GM13977 (cell line): ENCODE data around the gene ANTXRL.
"Not testable (repeated sequence)": the region's sequence is repeated elsewhere in the genome, so short reads cannot be mapped to it uniquely, and the experiment has no call there.

ENCODE experiments used
- DNase-seq: peaks from one replicate; pipeline ENCODE4 v3.0.0; 2012; ENCODE audit warnings: low spot score
- in situ Hi-C: fragments of 300-500 bp; cut with MboI; formaldehyde crosslinking; loops from one replicate; pipeline ENCODE4 v1.12.0; 2022; ENCODE audit warnings: low sequenced_read_pairs, low pct_unique_long_range_greater_than_20kb, mixed read lengths, inconsistent platforms; ENCODE audit not compliant: unreplicated experiment
- TF ChIP-seq, protein P1 (sequence below): IDR thresholded peaks from 2 replicates; pipeline ENCODE4 v1.5.1; 2012; ENCODE audit warnings: mild to moderate bottlenecking, control low read depth; ENCODE audit not compliant: insufficient read depth; ENCODE audit errors: extremely low read depth, missing control alignments

Gene ANTXRL

DNA sequence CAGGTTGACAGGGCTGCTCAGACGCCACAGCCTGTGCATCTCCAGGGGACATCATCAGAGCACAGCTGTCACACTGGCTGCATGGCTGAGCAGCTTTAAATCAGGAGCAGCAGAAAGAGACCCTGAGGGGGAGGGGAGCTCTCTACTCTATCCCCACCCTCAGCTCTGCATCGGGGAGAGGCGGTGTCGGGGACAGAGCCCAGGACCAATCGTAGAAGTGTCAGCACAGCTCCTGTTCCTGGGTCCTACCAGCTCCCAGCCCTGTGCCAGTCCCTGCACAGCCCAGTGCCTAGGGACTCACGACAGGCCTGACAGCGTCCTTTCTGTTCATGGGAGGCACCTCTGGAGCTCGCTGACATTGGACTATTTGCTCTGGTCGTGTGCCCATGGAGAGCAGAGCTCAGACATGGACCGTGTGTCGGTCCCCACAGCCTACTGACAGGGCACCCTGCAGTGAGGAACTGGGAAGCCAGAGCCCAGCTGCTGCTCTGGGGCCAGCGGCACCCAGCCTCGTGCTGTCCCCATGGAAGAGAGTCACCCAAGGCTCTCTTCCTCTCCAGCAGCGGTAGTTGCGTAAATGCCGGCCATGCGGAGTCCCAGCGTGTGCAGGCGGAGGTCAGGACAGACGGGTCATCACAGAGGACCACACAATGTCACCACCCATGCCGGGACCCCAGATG lies 20.4 kb upstream of the ANTXRL start:
- TF ChIP-seq, protein P1, sequence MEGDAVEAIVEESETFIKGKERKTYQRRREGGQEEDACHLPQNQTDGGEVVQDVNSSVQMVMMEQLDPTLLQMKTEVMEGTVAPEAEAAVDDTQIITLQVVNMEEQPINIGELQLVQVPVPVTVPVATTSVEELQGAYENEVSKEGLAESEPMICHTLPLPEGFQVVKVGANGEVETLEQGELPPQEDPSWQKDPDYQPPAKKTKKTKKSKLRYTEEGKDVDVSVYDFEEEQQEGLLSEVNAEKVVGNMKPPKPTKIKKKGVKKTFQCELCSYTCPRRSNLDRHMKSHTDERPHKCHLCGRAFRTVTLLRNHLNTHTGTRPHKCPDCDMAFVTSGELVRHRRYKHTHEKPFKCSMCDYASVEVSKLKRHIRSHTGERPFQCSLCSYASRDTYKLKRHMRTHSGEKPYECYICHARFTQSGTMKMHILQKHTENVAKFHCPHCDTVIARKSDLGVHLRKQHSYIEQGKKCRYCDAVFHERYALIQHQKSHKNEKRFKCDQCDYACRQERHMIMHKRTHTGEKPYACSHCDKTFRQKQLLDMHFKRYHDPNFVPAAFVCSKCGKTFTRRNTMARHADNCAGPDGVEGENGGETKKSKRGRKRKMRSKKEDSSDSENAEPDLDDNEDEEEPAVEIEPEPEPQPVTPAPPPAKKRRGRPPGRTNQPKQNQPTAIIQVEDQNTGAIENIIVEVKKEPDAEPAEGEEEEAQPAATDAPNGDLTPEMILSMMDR = no peak
- in situ Hi-C loops = no loop called here
- no peak for DNase-seq

DNA sequence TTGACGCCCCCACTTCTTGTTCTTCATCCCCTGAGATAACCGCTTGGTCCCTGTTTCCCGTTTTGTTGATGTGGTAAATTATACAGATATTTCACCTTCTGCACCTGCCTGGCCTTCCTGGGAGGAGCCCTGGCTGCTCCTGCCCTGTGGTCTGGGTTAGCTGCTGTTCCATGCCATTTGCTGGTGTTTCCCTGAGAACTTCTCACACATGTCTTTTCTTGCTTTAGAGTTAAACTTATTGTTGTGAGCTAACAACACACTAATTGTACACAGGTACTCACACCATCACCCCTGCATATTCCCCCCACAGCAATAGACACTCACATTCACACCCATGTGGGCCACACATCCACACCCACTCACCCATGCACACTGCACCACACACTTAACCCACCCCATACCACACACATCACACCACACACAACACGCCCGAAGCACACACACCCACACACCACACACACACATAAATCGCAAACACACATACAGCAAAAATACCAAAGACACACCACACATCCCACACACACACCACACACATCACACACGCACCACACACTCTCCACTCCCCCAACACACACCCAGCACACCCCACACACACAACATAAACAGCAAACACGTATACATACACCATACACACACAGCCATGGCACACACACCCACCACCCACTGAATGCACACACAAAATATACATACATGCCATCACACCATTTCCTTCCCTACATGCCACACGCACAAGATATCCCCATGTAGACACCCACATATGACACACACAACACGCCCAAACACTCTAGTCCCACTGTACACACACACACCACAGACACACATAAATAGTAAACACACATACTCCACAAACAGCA lies 19.4 kb upstream of the ANTXRL start:
- in situ Hi-C loops = no loop called here
- DNase-seq = no peak
- TF ChIP-seq, protein P1 = no peak

DNA sequence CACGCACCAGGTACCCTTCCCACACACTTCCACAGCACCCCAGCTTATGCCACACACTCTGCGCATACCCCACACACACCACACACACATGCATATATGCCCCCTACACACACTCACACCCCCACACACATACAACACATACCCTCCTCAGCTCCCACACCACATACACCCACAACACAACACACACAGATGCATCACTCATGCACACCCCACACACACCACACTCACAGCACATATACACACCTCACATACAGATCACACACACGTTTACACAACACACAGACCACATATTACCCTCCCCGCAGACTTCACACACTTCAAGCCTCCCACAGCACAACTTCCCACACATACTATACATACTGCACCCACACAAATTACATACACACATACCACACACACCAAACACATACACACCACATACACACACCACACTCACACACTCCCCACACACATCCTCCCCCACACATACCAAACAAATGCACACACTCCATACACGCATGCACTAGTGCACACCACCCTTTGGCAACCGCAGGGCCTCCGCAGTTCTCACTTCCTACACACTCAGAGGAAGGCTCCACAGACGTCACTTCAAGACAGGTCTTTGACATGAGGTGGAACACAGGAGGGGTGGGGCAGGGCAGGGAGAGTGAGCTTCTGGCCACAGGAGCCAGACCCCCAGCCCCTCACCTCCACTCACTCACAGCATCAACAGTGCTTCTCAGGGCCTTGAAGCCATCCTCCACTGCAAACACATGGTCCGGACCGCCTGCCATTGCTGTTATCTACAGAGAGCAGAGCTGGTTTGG lies 18.5 kb upstream of the ANTXRL start:
- in situ Hi-C loops = no loop called here
- DNase-seq = no peak
- TF ChIP-seq, protein P1 = no peak

DNA sequence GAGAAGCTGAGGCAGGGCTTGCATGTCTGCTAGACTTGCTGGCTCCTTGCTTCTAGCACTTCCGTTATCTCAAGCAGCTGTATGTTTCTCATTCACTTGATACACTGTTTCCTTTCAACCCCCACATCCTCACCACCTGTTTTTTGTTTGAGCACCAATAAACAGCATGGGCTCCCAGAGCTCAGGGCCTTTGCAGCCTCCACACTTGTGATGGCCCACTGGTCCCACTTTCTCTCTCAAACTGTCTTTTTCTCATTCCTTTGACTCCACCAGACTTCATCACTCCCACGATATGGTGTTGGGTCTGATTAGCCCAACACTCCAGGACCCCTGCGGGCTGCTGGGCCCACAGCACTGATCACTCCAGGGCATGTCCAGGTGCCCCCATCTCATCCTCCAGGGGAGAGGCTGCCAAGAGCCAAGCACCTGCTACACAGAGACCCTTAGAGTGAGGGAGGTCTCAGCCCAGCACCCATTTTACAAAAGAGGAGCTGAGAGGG lies 17.2 kb upstream of the ANTXRL start:
- in situ Hi-C loops, DNase-seq: not testable (repeated sequence)

DNA sequence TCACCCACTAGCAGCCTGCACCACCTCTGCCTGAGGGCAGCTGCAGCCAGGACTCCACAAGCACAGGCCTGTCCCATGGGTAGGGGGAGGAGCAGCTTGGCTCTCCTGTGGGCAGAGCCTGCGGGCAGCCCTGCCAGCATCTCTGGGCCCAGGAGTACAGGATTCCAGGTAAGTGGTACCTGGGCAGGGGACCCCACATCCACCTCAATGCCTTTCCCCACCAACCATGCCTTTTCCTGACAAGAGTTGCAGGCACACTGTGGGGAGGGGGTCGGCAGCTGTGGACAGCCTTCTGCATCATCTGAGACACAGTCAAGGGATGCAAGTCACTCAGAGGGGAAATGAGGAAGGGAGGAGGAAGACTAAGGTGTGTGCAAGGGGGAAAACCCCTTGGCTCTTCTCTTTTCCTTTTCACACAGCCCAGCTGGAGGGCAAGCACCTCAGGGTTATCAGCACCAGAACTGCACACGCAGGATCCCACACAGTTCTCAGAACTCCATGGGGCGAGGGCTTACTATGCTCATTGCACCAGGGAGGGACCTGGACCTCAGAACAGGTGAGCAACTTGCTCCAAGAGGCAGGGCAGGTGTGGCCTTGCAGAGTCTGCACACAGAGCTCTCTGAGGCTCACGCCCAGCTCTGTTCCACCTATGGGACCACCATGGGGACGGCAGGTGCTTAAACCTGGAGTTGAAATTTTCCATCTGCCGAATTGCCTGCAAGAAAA lies 16.5 kb upstream of the ANTXRL start:
- TF ChIP-seq, protein P1 = no peak
- in situ Hi-C loops = no loop called here

DNA sequence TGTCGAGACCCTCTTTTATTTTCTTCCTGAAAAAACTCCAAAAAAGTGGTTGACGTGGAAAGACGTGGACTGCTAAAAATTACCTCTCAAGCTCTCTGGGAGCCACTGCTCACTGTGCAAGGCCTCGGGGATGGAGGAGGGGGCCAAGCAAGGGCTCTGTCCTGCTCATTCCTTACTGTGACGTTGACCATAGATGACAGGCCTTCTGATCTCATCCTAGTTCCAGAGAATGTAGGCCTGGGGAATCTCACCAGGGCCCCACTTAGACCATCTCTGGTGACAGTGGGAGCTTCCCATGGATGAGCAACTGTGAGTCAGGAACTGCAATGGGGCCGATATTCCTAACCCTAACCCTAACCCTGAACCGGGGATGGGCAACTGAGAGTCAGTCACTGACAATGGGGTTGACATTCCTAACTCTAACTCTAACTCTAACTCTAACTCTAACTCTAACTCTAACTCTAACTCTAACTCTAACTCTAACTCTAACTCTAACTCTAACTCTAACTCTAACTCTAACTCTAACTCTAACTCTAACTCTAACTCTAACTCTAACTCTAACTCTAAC lies 15.8 kb upstream of the ANTXRL start:
- DNase-seq, in situ Hi-C loops: not testable (repeated sequence)

More for the DNA sequence above, 16.5 kb upstream of the ANTXRL start:
- no peak for DNase-seq

DNA sequence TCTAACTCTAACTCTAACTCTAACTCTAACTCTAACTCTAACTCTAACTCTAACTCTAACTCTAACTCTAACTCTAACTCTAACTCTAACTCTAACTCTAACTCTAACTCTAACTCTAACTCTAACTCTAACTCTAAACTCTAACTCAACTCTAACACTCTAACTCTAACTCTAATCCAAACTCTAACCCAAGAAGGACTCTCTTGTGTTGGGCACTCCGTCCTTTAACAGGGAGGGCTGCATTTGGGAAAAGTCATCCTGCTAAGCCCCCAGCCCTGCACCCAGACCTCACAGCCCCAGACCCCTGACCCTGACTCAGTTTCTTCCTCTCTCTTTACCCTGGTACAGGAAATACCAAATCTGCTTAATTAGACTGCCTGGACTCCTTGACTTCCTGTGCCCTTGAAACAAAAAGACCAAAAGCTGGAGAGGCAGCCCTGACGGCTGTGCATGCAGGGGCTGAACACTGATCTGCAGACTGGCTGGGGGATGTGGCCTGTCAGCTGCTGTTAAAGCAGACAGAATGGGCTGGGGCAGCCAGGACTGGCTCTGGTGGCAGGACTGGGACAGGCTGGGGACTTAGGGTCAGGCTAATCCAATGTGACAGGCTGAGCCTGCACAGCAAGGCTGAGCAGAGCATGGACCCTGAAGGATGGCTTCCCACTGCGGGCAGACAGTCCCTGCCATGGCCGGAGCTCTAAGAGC lies 14.8 kb upstream of the ANTXRL start:
- in situ Hi-C loops, DNase-seq: not testable (repeated sequence)
